Fibroblast of pulmonary artery (primary cell): ENCODE measurements around the gene PIM3.

Experiments used
- DNase-seq: peaks from one replicate; pipeline ENCODE4 v3.0.0-alpha.2; 2010; ENCODE audit warnings: low read depth
- H3K4me3 ChIP-seq: replicated peaks from 2 replicates; pipeline ENCODE4 v1.5.1; 2011; ENCODE audit warnings: low read depth, mild to moderate bottlenecking, control low read depth, low read length, moderate library complexity
- CTCF ChIP-seq: IDR thresholded peaks from 2 replicates; pipeline ENCODE4 v1.5.1; 2011; ENCODE audit warnings: mild to moderate bottlenecking, control low read depth, low read length, inconsistent platforms; ENCODE audit errors: missing control alignments

Gene PIM3

DNA sequence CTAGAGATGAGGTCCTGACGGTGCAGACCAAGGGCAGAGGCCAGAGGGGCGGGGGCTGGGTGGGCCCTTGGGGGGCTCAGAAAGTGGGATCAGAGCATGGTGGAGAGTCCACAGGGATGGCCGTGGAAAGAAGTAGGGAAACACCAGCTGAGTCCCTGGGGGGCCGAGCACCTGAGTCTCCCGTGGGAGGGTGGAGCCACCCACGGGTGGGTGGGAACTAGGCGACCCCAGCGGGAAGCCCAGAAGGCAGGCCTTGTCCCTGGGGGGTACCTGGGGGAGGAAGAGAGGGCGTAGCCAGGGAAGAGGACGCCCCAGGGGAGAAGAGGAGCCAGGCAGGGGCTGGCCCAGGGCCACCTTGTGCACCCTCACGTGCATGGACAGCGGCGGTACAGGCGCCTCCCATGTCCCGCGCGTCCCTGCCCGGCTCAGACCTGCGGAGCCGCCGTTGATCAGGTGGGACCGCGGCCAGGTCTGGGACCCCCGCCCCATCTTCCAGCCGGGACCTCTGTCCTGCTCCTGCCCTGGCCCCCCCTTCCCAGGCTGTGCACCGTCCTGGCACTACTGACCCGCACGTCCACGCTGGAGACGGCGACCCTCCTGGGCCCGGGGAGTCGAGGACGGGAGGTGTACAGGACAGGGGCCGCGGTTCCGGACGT, 31.9 kb upstream of the PIM3 start:
- DNase-seq: no peak
- no peak overlapping the region for H3K4me3 ChIP-seq

DNA sequence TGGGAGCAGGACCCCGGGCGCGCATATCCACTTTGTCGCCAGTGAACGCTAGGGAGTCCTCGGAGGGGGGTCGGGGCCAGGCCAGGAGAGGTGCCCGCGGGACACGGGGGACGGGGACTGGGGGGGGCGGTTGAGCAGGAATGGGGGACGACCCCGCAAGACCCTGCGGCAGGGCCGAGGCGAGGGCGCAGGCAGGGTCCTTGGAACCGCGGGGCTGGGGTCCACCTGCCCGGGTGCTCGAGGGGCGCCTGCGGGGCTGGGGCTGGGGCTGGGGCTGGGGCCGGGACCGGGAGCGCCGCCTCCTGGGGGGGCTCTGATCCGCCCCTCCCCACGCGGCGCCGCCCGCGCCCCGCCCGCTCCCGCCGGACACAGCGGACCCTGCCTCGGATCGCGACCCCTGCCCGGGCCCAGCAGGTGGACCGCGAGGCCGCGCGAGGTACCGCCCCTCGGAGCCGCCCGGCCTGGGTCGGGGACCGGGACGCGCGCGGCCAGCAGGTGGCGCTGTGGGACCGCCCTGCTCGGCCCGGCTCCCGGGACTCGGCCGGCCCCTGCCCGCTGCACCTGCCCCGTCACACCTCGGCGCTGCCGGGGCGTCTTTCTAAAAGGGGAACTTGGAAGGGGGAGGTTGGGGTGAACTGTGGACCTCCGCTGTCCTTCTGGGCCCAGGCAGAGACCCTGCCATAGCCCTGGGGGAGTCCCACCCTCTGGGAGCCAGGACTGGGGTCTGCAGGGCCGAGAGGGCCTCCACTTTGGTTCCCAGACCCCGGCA, 31.2 kb upstream of the PIM3 start:
- peak; percentile 35 for DNase-seq
- no peak overlapping the region for H3K4me3 ChIP-seq
- TF ChIP-seq CTCF: peak; percentile 9

More for the DNA sequence above, 31.9 kb upstream of the PIM3 start:
- TF ChIP-seq CTCF: no peak

GRCh38 chr22:49929994-49930575, 30.5 kb upstream of the PIM3 start:
- no peak for TF ChIP-seq CTCF
- no peak overlapping the region for H3K4me3 ChIP-seq
- no peak for DNase-seq

DNA sequence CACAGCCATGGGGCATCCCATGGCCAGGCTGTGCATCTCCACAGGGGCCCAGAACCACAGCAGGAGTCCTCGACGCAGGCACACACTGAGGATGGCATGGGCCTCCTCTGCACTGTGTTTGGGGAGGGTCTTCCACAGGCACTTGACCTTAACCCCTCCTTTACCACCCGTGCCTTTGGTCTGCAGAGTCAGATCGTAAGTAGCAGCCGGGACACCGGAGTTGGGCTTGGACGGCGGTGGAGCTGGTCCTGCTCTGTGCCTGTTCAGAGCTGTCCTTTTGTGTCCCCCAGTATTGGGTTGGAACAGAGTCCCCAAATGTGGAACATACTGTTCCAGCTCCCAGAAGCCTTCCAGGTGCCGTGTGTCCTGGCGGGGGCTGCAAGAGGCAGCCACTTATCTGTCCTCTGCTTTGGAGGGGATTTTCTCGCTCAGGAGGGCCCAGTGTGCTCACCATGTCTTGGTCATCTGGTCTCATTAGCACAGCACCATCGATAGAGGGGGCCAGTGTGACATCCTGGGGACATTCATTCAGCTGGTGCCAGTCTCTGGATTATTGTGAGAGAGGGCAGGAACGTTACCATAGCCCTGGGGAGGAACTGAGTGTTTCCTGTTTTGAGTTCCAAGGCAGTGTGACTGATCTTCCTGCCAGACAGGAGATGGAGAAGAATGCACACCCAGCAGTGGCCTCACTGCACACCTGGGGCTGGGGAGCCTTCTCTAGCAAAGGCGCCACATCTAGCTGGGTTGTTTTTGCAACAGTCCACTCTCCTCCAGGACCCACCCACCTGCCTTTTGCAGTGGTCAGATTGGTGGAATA, 29.8 kb upstream of the PIM3 start:
- H3K4me3 ChIP-seq: no peak overlapping the region
- peak; percentile 73 for DNase-seq
- peak; percentile 50 for TF ChIP-seq CTCF

DNA sequence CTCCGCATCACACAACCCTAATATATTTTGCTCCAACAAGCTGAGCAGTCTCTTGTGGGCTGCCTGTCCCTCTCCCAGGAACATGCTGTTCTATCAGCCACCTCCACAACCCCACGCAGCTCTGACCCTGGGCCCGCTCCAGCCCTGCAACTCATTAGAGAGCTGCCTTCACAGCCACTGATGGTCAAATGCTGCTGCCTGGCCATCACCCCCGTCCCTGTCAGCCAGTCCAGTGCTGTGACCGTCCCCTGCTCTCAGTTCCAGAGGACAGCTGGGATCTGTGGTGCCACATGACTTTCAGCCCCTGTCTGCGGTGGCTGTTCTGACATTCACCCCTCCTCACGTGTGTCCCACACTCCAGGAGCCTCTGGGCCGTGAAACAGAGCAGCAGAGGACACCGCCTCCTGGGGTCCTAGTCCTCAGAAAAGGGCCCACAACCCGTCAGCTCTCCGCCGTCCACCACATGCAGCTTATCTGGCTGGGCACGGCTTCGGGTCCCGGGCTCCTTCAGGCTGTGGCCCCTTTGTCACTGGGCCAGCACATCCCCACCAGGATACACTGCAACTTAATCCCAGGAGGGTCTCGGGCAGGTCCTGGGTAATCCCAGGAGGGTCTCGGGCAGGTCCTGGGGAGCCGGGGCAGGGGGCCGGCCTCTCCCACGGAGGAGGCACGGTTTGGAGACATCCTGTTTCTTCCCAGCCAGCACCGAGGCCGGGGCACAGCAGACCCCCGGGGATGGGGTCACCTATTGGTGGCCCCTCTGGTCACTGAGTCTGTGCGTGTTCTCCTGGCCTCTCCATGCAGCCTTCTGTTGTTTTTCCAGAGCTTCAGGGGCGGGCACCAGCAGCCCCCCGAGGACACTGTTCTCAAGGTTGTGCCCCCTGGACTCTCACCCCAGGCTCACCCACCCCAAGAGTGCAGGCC, 27.1 kb upstream of the PIM3 start:
- no peak overlapping the region for H3K4me3 ChIP-seq
- no peak for TF ChIP-seq CTCF
- DNase-seq: no peak
